Astrocyte (in vitro differentiated cells and primary cell): ENCODE measurements around the gene AGXT. TPM values are rescaled to one million over a fixed set of nuclear protein-coding genes. Genes with fewer than 3 reads are reported as not detected.

Experiments
- DNase-seq: peaks from one replicate; pipeline ENCODE4 v3.0.0-alpha.2; 2010; ENCODE audit warnings: low read depth
- FAIRE-seq: peaks from 2 replicates; lab custom pipeline; 2011; peaks lifted over from hg19 to GRCh38; lab: Jason Lieb, UNC
- H2AFZ ChIP-seq: 2 replicates; pipeline ENCODE4 v1.6.0; 2012; ENCODE audit warnings: low read depth, low read length, inconsistent platforms
- H3K27ac ChIP-seq: 2 replicates; pipeline ENCODE4 v1.5.1; 2011; ENCODE audit warnings: low read depth, low read length, inconsistent platforms
- H3K27me3 ChIP-seq: 2 replicates; pipeline ENCODE4 v1.6.0; 2011; ENCODE audit warnings: low read length, inconsistent platforms; ENCODE audit not compliant: insufficient read depth
- H3K36me3 ChIP-seq: 2 replicates; pipeline ENCODE4 v1.5.1; 2011; ENCODE audit warnings: low read length, inconsistent platforms; ENCODE audit not compliant: insufficient read depth
- H3K4me1 ChIP-seq: 2 replicates; pipeline ENCODE4 v1.5.1; 2011; ENCODE audit warnings: low read length, inconsistent platforms; ENCODE audit not compliant: insufficient read depth
- H3K4me2 ChIP-seq: 2 replicates; pipeline ENCODE4 v1.6.0; 2012; ENCODE audit warnings: low read length, inconsistent platforms
- H3K4me3 ChIP-seq: 2 replicates; pipeline ENCODE4 v1.5.1; 2011; ENCODE audit warnings: low read depth, mild to moderate bottlenecking, low read length, inconsistent platforms; ENCODE audit not compliant: insufficient read depth
- H3K79me2 ChIP-seq: 2 replicates; pipeline ENCODE4 v1.6.0; 2012; ENCODE audit warnings: mild to moderate bottlenecking, low read length, inconsistent platforms; ENCODE audit not compliant: insufficient read depth
- H3K9ac ChIP-seq: 2 replicates; pipeline ENCODE4 v1.6.0; 2012; ENCODE audit warnings: mild to moderate bottlenecking, low read length, inconsistent platforms
- H3K9me3 ChIP-seq: 2 replicates; pipeline ENCODE4 v1.5.1; 2012; ENCODE audit warnings: low read depth, mild to moderate bottlenecking, low read length, inconsistent platforms; ENCODE audit not compliant: insufficient read depth
- H4K20me1 ChIP-seq: 2 replicates; pipeline ENCODE4 v1.6.0; 2012; ENCODE audit warnings: low read length, inconsistent platforms; ENCODE audit not compliant: insufficient read depth
- H3K27ac Mint-ChIP-seq: one replicate; pipeline ENCODE4 v1.8.0; 2021; ENCODE audit warnings: mild to moderate bottlenecking, mixed read lengths; ENCODE audit not compliant: unreplicated experiment
- H3K27me3 Mint-ChIP-seq: one replicate; pipeline ENCODE4 v1.8.0; 2021; ENCODE audit warnings: low read depth, mixed read lengths; ENCODE audit not compliant: unreplicated experiment
- H3K36me3 Mint-ChIP-seq: one replicate; pipeline ENCODE4 v1.8.0; 2021; ENCODE audit warnings: low read depth, mixed read lengths; ENCODE audit not compliant: unreplicated experiment
- H3K4me1 Mint-ChIP-seq: one replicate; pipeline ENCODE4 v1.8.0; 2021; ENCODE audit warnings: low read depth, mixed read lengths; ENCODE audit not compliant: unreplicated experiment
- H3K4me3 Mint-ChIP-seq: one replicate; pipeline ENCODE4 v1.8.0; 2021; ENCODE audit warnings: mild to moderate bottlenecking, moderate library complexity, mixed read lengths; ENCODE audit not compliant: unreplicated experiment
- H3K9me3 Mint-ChIP-seq: one replicate; pipeline ENCODE4 v1.8.0; 2021; ENCODE audit warnings: mild to moderate bottlenecking, mixed read lengths; ENCODE audit not compliant: unreplicated experiment
- CTCF ChIP-seq: IDR thresholded peaks from 2 replicates; pipeline ENCODE4 v1.5.1; 2011; ENCODE audit warnings: low read depth, mild to moderate bottlenecking, inconsistent platforms, low read length, moderate library complexity; ENCODE audit not compliant: insufficient read depth
- EZH2 ChIP-seq: IDR thresholded peaks from 2 replicates; pipeline ENCODE4 v1.6.1; 2012; ENCODE audit warnings: mild to moderate bottlenecking, low read length, inconsistent platforms; ENCODE audit not compliant: insufficient read depth
- total RNA-seq: library from RNA; stranded (reverse); gene quantifications from 2 replicates; pipeline ENCODE4 v1.2.1, GENCODE V29; 2021

Gene AGXT
- total RNA-seq, 1 donor from 2014 or later = not detected

- H3K9me3 Mint-ChIP-seq = no peaks in the 10 kb centered on the region
- H3K27ac Mint-ChIP-seq = no peak overlapping the region
- no peak overlapping the region for H3K4me2 ChIP-seq
- peaks cover 3% of the 10 kb centered on the region for H3K4me1 Mint-ChIP-seq
- FAIRE-seq = no peak
- peaks cover 5% of the 10 kb centered on the region for H3K4me1 ChIP-seq
- no peak overlapping the region for H3K4me3 ChIP-seq
- H3K9ac ChIP-seq = no peak overlapping the region
- no peak for DNase-seq
- no peak for TF ChIP-seq CTCF
- TF ChIP-seq EZH2 = peak; percentile 33
- H3K36me3 Mint-ChIP-seq = no peaks in the 10 kb centered on the region
- peaks cover 38% of the 10 kb centered on the region for H3K27me3 Mint-ChIP-seq
- H4K20me1 ChIP-seq = no peaks in the 10 kb centered on the region
- H2AFZ ChIP-seq = no peak overlapping the region
- no peaks in the 10 kb centered on the region for H3K9me3 ChIP-seq
- no peak overlapping the region for H3K4me3 Mint-ChIP-seq
- peaks cover 15% of the 10 kb centered on the region for H3K27me3 ChIP-seq
- H3K27ac ChIP-seq = no peak overlapping the region
- H3K79me2 ChIP-seq = no peaks in the 10 kb centered on the region
- H3K36me3 ChIP-seq = no peaks in the 10 kb centered on the region
Measured at GRCh38 chr2:240906911-240907590, 38.4 kb downstream of the AGXT start.

DNA sequence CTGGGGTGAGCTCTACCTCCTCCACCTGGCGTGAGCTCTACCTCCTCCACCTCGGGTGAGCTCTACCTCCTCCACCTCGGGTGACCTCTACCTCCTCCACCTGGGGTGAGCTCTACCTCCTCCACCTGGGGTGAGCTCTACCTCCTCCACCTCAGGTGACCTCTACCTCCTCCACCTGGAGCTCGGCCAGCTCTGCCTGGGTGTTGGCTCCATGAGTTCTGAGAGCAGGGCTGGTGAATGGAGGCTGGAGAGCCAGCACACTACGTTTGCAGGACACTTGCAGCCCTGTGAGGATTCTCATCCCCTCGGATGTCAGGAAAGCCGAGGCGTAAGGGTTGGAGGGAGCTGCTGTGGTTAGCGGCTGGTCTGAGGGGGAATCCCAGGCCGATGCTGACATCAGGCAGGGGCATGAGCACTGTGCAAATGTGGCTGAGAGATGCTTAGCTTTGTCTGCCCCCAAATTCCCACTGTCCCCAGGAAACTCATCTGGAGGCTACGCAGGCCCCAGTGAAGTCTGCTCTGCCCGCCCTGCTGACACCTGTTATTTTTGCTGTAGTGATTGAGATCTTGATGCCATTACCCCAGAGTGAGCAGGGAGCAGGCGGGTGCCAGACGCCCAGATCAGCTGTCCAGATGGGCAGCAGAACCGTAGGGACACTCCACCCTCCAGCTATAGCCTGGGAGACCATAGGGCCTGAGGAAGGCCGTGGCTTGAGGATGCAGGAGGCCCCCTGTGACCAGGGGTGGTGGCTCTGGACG is 40.8 kb downstream of the AGXT start:
- Histone ChIP-seq H3K9me3 (no peaks in the 10 kb centered on the region), H3K9ac (no peak overlapping the region), H3K4me3 (no peak overlapping the region), H4K20me1 (no peaks in the 10 kb centered on the region), H3K4me2 (no peak overlapping the region), H2AFZ (no peak overlapping the region), H3K27ac (no peak overlapping the region), H3K4me1 (peaks cover 29% of the 10 kb centered on the region), H3K27me3 (peaks cover 15% of the 10 kb centered on the region), H3K79me2 (no peaks in the 10 kb centered on the region), H3K36me3 (no peaks in the 10 kb centered on the region)
- peaks cover 6% of the 10 kb centered on the region for H3K4me1 Mint-ChIP-seq
- H3K9me3 Mint-ChIP-seq = no peaks in the 10 kb centered on the region
- no peak overlapping the region for H3K27ac Mint-ChIP-seq
- no peaks in the 10 kb centered on the region for H3K36me3 Mint-ChIP-seq
- H3K4me3 Mint-ChIP-seq = no peak overlapping the region
- H3K27me3 Mint-ChIP-seq = peaks cover 32% of the 10 kb centered on the region
- TF ChIP-seq CTCF (no peak), EZH2 (no peak)
- FAIRE-seq = no peak
- DNase-seq = no peak
